NB4 (cell line): ENCODE data around the gene ATP5F1B.
A peak's percentile ranks its signal among the peaks of the same experiment; 100 is the strongest.

Experiments used
- DNase-seq: peaks from one replicate; pipeline ENCODE4 v3.0.0; 2010; ENCODE audit warnings: low read depth
- H3K4me3 ChIP-seq: one replicate; pipeline ENCODE4 v1.5.1; 2011; ENCODE audit warnings: mild to moderate bottlenecking, low read depth, low read length, moderate library complexity
- CTCF ChIP-seq: IDR thresholded peaks from one replicate; pipeline ENCODE4 v1.5.1; 2012; ENCODE audit warnings: low read depth, low read length
- MYC ChIP-seq: IDR thresholded peaks from 2 replicates; pipeline ENCODE4 v1.6.1; 2011; ENCODE audit warnings: low read depth, low read length
- POLR2A ChIP-seq: IDR thresholded peaks from 2 replicates; pipeline ENCODE4 v1.6.1; 2011; ENCODE audit warnings: mild to moderate bottlenecking; ENCODE audit not compliant: insufficient read length; ENCODE audit errors: extremely low read depth
- TF ChIP-seq, protein P1 (sequence below): IDR thresholded peaks from 2 replicates; pipeline ENCODE4 v1.6.1; 2011; ENCODE audit warnings: low read depth, low read length

ATP5F1B gene

GRCh38 chr12:56633468-56634241 is 12.1 kb downstream of the ATP5F1B start:
- no peak for TF ChIP-seq CTCF
- TF ChIP-seq MYC: no peak
- TF ChIP-seq, protein P1, sequence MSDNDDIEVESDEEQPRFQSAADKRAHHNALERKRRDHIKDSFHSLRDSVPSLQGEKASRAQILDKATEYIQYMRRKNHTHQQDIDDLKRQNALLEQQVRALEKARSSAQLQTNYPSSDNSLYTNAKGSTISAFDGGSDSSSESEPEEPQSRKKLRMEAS: no peak
- TF ChIP-seq POLR2A: no peak
- H3K4me3 ChIP-seq: peak overlapping the region; percentile 72
- no peak for DNase-seq

DNA sequence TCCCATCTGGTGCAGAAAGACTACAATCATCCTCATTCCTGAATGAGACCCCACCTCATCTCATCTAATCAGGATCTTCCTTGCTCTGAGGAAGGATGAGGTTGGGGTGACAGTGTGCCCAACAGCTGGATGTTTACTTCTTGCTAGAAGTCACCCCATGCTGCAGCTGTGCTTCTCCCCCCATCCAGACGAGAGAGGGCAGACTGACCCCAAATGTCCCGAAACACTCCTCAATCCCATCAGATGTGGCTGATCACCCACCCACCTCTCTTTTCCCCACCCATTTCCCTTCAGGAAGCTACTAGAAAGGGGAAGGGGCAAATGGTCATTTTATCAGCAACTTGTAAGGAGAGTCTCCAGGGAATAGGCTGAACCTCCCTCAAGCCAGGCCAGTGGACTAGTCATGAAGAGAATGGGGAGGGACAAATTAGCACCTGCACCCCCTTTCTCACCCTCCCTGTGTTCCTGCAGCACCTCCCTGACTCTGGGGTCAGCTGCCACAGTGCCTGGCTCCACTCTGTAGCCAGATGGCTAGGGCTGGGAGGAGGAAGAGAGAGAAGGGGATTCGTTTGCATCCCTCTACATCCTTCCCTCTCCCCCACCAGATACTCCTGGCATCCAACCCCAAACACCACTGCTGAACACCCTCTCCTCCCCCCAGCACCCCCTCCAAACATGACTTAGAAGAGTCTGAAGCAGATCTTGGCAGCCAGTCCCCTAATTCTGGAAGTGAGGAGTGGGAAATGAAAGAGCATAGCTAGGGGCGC is 12.9 kb downstream of the ATP5F1B start:
- TF ChIP-seq CTCF: no peak
- no peak for TF ChIP-seq POLR2A
- no peak for TF ChIP-seq MYC
- TF ChIP-seq, protein P1: no peak
- DNase-seq: peak; percentile 46
- H3K4me3 ChIP-seq: peak overlapping the region; percentile 21

DNA sequence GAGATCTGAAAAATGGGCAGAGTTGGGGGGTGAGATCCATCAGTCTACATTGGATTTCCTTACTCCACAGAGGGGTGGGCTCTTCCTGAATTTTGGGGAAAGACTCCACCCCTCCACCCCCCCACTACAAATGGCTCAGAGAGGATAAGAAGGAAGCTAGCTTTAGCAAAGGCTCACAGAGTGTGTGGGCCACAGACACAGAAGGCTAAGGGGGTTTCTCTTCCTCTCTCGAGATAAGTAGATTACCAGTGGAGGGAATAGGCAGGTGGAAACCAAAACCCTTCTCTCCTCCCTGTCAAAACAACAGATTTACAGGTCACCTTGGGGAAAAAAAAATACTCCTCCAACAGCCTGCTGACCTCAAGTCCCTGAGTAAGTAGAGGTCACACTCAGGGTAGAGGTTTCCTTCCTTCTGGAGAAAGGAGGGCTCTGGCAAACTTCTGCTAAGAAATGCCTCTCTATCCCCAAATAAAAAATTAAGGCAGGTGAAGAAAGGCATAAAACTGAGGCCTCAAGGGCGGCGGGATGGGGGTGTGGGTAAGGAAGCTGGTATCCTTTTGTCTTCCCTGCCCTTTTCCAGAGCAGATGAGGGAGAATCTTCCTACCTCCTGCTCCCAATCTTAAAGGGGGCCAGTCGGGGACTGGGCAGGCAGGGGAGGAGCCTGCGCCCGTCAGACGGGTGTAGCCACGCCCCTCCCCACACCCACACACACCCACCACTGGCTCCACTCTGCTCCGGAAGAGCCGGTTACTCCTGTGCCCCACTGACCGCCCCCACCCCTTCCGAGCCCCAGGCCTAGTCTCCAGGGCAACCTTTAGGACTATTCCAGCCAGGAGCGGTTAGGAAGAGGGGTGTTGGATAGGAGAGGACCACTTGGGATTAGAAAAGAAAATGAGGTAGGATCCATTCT is 13.7 kb downstream of the ATP5F1B start:
- no peak for TF ChIP-seq CTCF
- TF ChIP-seq, protein P1: 0 out of 2 replicates have a peak, but pooled peaks have one; percentile 11
- TF ChIP-seq MYC: 0 out of 2 replicates have a peak, but pooled peaks have one; percentile 9
- peak overlapping the region; percentile 21 for H3K4me3 ChIP-seq
- DNase-seq: peak; percentile 81

GRCh38 chr12:56630180-56630632 is 15.6 kb downstream of the ATP5F1B start, which contains the start of gene BAZ2A:
BAZ2A (minus strand) TSS chr12:56630326; CDS start chr12:56617530, 12,796 bp downstream.
- DNase-seq: peak; percentile 92
- H3K4me3 ChIP-seq: peak within 1 kb of the TSS; percentile 91
- TF ChIP-seq MYC: peak; percentile 89
- TF ChIP-seq CTCF: no peak
- peak; percentile 34 for TF ChIP-seq POLR2A
- TF ChIP-seq, protein P1: peak; percentile 85

- H3K4me3 ChIP-seq: peak overlapping the region; percentile 91
- TF ChIP-seq, protein P1: no peak
- TF ChIP-seq MYC (0 out of 2 replicates have a peak, but pooled peaks have one; percentile 32), POLR2A (no peak), CTCF (no peak)
- DNase-seq: peak; percentile 61
These were observed 16.2 kb downstream of the ATP5F1B start for GRCh38 chr12:56629459-56630179.
